Measurements from ENCODE around the gene FBXO39.
"Not testable (repeated sequence)": the region's sequence is repeated elsewhere in the genome, so short reads cannot be mapped to it uniquely, and the experiment has no call there.

FBXO39 gene

GRCh38 chr17:6793748-6794493 is 17.9 kb downstream of the FBXO39 start:
- peak; percentile 55 for DNase-seq

DNA sequence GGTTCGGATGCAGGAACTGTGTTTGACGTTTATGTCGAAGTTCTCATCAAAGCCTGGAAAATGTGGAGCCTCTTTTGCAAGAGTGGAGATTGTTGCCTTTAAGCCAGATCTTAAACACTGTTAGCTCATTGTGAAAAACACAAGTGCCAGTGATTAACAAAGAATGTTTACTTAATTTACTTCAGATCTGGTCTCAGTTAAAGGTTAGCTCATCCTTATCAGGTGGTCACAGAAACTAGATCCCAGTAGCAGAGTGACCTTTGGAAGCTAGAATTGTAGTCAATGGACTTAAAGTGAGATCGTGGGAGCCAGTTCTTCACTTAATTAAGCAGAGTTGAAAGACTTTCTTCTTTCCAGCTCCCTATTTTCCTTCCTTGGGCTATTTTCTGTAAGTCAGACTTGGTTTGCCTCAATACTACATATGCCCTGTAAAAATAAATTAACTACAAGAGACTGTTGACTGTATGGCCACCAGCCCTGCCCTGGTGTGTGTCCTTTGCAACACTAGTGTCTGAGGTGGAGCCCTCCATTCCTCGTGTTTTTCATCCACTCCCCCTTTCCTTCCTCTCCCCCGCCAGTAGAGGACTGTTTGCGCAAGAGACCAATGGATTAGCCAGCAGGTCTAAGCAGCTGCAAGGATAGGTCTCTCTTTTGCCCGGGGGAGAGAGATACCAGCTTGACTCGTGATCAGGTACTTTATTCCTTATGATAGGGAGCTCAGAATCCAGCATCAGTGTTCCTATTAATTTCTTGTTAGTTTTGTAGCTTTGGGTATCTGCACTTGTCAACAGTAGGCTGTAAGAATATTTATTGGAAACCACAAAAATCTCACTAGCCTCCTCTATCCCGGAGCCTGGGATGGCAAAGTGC is 20.2 kb downstream of the FBXO39 start:
- no peak for DNase-seq

GRCh38 chr17:6796887-6797490 is 21.0 kb downstream of the FBXO39 start:
- no peak for DNase-seq

- DNase-seq, result no peak
Observed at GRCh38 chr17:6797718-6798351, 21.8 kb downstream of the FBXO39 start.

- DNase-seq, result no peak
Observed at GRCh38 chr17:6799738-6800137, 23.7 kb downstream of the FBXO39 start.

GRCh38 chr17:6800422-6801027 is 24.5 kb downstream of the FBXO39 start:
- DNase-seq, result no peak

DNA sequence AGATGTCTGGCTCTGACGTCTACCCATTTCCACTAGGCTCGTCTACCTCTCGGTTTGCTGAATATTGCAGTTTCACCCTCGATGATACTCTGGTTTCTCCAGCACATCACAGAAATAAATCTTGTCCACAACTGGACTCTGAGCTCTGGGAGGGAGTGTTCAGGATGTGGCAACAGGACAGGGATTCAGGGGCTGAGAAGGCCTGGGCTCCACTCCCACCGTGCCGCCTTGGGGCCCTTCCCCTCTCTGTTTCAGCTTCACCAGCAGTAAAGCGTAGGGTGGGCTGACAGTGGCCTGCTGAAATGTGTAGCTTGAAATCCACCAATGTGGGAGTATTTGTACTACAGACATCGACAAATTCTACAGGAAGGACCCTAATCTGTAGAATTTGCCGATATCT is 35.5 kb downstream of the FBXO39 start:
- no peak for DNase-seq

DNA sequence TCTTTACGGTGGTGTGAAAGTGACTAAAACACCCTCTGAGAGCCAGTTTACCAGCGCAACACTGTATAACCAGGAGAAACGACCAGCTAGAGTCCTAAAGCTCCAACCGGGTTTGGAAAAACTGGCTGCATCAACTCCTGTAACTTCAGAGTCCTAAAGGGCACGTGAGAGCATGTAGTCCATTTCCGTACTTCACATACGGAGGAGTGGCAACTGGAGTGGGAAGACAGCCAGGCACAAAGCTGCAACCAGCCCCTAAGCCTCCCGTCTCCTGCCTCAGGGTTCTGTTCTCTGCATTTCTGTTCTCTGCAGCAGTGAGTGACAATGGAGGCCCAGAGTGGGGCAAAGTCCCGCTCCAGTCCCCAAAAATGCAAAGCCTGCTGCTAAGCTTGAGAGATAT is 36.3 kb downstream of the FBXO39 start:
- no peak for DNase-seq

GRCh38 chr17:6815775-6816174 is 39.8 kb downstream of the FBXO39 start:
- no peak for DNase-seq

GRCh38 chr17:6816368-6816767 is 40.4 kb downstream of the FBXO39 start:
- not testable (repeated sequence) for DNase-seq

GRCh38 chr17:6818938-6819337 is 42.9 kb downstream of the FBXO39 start:
- DNase-seq, result no peak

DNA sequence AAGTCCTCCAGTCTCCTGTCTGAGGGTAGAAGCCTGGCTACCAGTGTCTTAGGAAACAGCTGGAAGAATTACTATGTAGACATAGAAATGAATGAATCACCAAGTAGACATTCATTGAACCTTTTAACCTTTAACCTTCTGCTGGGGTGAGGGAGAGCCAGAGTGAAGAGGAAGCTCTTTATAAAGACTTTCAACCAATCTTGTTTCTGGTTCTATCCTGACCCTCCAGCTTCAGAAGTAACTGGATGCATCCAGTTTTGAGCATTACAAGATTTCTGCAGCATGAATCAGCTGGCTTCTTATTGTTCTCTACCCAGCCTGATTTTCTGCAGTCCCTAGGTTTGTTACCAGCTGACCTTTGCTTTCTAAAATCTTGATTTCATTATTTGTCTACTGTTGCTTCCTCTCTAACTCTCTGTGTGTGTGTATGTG is 47.0 kb downstream of the FBXO39 start:
- DNase-seq, result no peak

DNA sequence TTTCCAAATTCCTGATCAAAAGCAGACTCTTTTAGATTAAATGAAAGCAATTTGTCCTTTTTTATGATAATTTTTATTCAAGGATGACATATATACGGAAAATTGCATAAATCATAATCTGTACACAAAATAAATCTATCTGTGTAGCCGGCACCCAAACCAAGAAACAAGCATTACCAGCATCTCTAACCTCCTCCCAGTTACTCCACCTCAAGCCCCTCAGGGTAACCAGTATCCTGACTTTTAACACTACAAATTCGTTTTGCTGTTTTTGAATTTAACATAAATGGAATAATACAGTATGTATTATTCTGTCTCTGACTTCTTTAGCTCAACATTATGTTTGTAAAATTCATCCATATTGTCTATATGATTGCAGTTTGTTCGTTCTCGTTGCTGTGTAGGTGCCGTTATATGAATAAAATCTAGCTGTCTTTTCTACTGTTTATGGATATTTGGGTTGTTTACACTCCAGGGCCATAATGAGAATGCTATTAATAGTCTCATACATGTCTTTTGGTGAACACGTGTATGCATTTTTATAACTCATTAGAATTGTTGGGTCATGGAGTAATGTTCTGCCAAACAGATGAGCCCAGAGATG is 54.5 kb downstream of the FBXO39 start:
- DNase-seq, result no peak

- peak; percentile 96 for DNase-seq
Observed at GRCh38 chr17:6831661-6832263, 55.7 kb downstream of the FBXO39 start, which contains the start of gene TEKT1. TSS of gene TEKT1 (minus strand) at chr17:6831729. CDS start at chr17:6830376, 1,353 bp downstream.

Measured in islet precursor cell (in vitro differentiated cells).